ENCODE results near the gene H1-8.

- TF ChIP-seq POLR2A (IDR thresholded peaks at IDR 0.05; ENCODE audit: low read length) (no peak), GATA1 (IDR thresholded peaks at IDR 0.05; ENCODE audit: low read depth, low read length) (no peak)
Measured at GRCh38 chr3:129553171-129553570, 10.2 kb downstream of the H1-8 start.
